Measurements from ENCODE around the gene NETO2. TPM values are rescaled to one million over a fixed set of nuclear protein-coding genes. Genes with fewer than 3 reads are reported as not detected.

NETO2 gene
- polyA plus RNA-seq, 3 donors: 12.4 to 15.7 (median 14.3) TPM

- no peaks in the 10 kb centered on the region for H3K9me3 ChIP-seq (replicated peaks in 1 of 2; ENCODE audit: control insufficient read depth in 1 of 2, insufficient read depth in 1 of 2, low read length in 2 of 2)
- H3K4me3 Mint-ChIP-seq: peak overlapping the region; percentile 67 to 82
- H3K27ac ChIP-seq (ENCODE audit: low read depth in 1 of 2, low read length in 2 of 2): peak overlapping the region; percentile 17 to 48
- peaks cover 7% of the 10 kb centered on the region in 2 donors for H3K4me1 ChIP-seq (ENCODE audit: control insufficient read depth in 1 of 2, insufficient read depth in 2 of 2, low read length in 2 of 2)
- peaks cover 1 to 4% (median 3%) of the 10 kb centered on the region in 3 donors for H3K27me3 Mint-ChIP-seq (ENCODE audit: low read depth in 3 of 3)
- H3K4me2 ChIP-seq (replicated peaks; ENCODE audit: extremely low read depth, low read length, poor library complexity, severe bottlenecking): peak overlapping the region; percentile 15
- peak overlapping the region; percentile 72 for H2AFZ ChIP-seq (ENCODE audit: insufficient read depth, low read depth, low read length, poor library complexity, severe bottlenecking)
- TF ChIP-seq CTCF (IDR thresholded peaks at IDR 0.05): no peak
- no CpG with 5 or more reads among the region's 1 CpG for WGBS (ENCODE audit: insufficient coverage)
- peak overlapping the region in 6 of 7 donors; percentile 3 to 92 (median 78) for H3K27ac Mint-ChIP-seq
- DNase-seq: peak in 1 of 3 donors; percentile 5
- no peak overlapping the region for H3K9ac ChIP-seq (ENCODE audit: insufficient read depth, low read length, poor library complexity, severe bottlenecking)
- no peaks in the 10 kb centered on the region for H3K79me2 ChIP-seq (ENCODE audit: insufficient read depth, low read length)
- H3K27me3 ChIP-seq (ENCODE audit: control insufficient read depth in 2 of 2, insufficient read depth in 2 of 2, low read length in 2 of 2): no peaks in the 10 kb centered on the region
- intact Hi-C loops (cut with micrococcal nuclease): no loop called here
- H3K4me1 Mint-ChIP-seq: peaks cover 10% of the 10 kb centered on the region
- H3K36me3 Mint-ChIP-seq: no peaks in the 10 kb centered on the region
- no peaks in the 10 kb centered on the region for H4K20me1 ChIP-seq (ENCODE audit: insufficient read depth, low read length)
- H3K9me3 Mint-ChIP-seq: peaks cover 0 to 4% (median 0%) of the 10 kb centered on the region in 7 donors
- peak overlapping the region in 1 of 3 experiments; percentile 5 for H3K4me3 ChIP-seq (replicated peaks in 1 of 3; ENCODE audit: low read depth in 2 of 3, low read length in 3 of 3)
- no peaks in the 10 kb centered on the region for H3K36me3 ChIP-seq (replicated peaks in 1 of 2; ENCODE audit: control insufficient read depth in 1 of 2, insufficient read depth in 2 of 2, low read length in 2 of 2)
Measured at GRCh38 chr16:47069313-47069712, 74.4 kb downstream of the NETO2 start.

GRCh38 chr16:47067203-47067602 lies 76.5 kb downstream of the NETO2 start:
- WGBS (ENCODE audit: insufficient coverage): 97% methylated on average over 3 of the region's 5 CpGs
- Histone ChIP-seq H3K4me2 (replicated peaks; ENCODE audit: extremely low read depth, low read length, poor library complexity, severe bottlenecking) (no peak overlapping the region), H4K20me1 (ENCODE audit: insufficient read depth, low read length) (no peaks in the 10 kb centered on the region), H3K79me2 (ENCODE audit: insufficient read depth, low read length) (no peaks in the 10 kb centered on the region), H2AFZ (ENCODE audit: insufficient read depth, low read depth, low read length, poor library complexity, severe bottlenecking) (no peak overlapping the region), H3K9ac (ENCODE audit: insufficient read depth, low read length, poor library complexity, severe bottlenecking) (no peak overlapping the region), H3K27ac (ENCODE audit: low read depth in 1 of 2, low read length in 2 of 2) (no peak overlapping the region), H3K9me3 (replicated peaks in 1 of 2; ENCODE audit: control insufficient read depth in 1 of 2, insufficient read depth in 1 of 2, low read length in 2 of 2) (peaks cover 4 to 9% of the 10 kb centered on the region in 2 donors), H3K27me3 (ENCODE audit: control insufficient read depth in 2 of 2, insufficient read depth in 2 of 2, low read length in 2 of 2) (no peaks in the 10 kb centered on the region), H3K36me3 (replicated peaks in 1 of 2; ENCODE audit: control insufficient read depth in 1 of 2, insufficient read depth in 2 of 2, low read length in 2 of 2) (no peaks in the 10 kb centered on the region), H3K4me1 (ENCODE audit: control insufficient read depth in 1 of 2, insufficient read depth in 2 of 2, low read length in 2 of 2) (peaks cover 7% of the 10 kb centered on the region in 2 donors), H3K4me3 (replicated peaks in 1 of 3; ENCODE audit: low read depth in 2 of 3, low read length in 3 of 3) (no peak overlapping the region)
- intact Hi-C loops (cut with micrococcal nuclease): no loop called here
- Mint-ChIP-seq H3K36me3 (no peaks in the 10 kb centered on the region), H3K27me3 (ENCODE audit: low read depth in 3 of 3) (peaks cover 2 to 4% (median 3%) of the 10 kb centered on the region in 3 donors), H3K27ac (no peak overlapping the region), H3K4me1 (peaks cover 10% of the 10 kb centered on the region), H3K4me3 (no peak overlapping the region), H3K9me3 (peaks cover under 1 to 12% (median 10%) of the 10 kb centered on the region in 7 donors)
- no peak for DNase-seq
- TF ChIP-seq CTCF (IDR thresholded peaks at IDR 0.05): no peak

All from CD14-positive monocyte (primary cell).